HS-5 (cell line): ENCODE data around the gene RAI1.

ENCODE experiments used
- DNase-seq: peaks from one replicate; pipeline ENCODE4 v3.0.0-alpha.2; 2012; ENCODE audit warnings: low read depth

Gene RAI1

GRCh38 chr17:17767887-17768418, 86.7 kb downstream of the RAI1 start:
- DNase-seq = no peak

GRCh38 chr17:17768424-17769088, 87.3 kb downstream of the RAI1 start:
- DNase-seq = no peak

GRCh38 chr17:17769869-17770631, 88.8 kb downstream of the RAI1 start:
- DNase-seq = no peak

GRCh38 chr17:17770632-17771044, 89.4 kb downstream of the RAI1 start:
- no peak for DNase-seq

GRCh38 chr17:17771498-17772201, 90.4 kb downstream of the RAI1 start:
- no peak for DNase-seq

- no peak for DNase-seq
Observed at GRCh38 chr17:17772231-17772630, 91.0 kb downstream of the RAI1 start.

- no peak for DNase-seq
Observed at GRCh38 chr17:17774009-17774881, 93.0 kb downstream of the RAI1 start.

GRCh38 chr17:17776889-17777288, 95.6 kb downstream of the RAI1 start:
- no peak for DNase-seq

GRCh38 chr17:17778308-17779014, 97.2 kb downstream of the RAI1 start:
- no peak for DNase-seq

- no peak for DNase-seq
Observed at GRCh38 chr17:17779015-17779611, 97.9 kb downstream of the RAI1 start.

GRCh38 chr17:17780922-17781590, 99.8 kb downstream of the RAI1 start:
- no peak for DNase-seq

GRCh38 chr17:17781591-17782496, 100.6 kb downstream of the RAI1 start:
- no peak for DNase-seq

GRCh38 chr17:17782523-17783115, 101.4 kb downstream of the RAI1 start:
- DNase-seq = no peak

GRCh38 chr17:17783116-17783824, 102.0 kb downstream of the RAI1 start:
- DNase-seq = no peak

GRCh38 chr17:17783825-17784656, 102.8 kb downstream of the RAI1 start:
- no peak for DNase-seq

GRCh38 chr17:17784657-17785267, 103.5 kb downstream of the RAI1 start:
- DNase-seq = no peak

- no peak for DNase-seq
Observed at GRCh38 chr17:17785407-17785806, 104.1 kb downstream of the RAI1 start.
